Measurements from ENCODE around the gene KCNH2. TPM values are rescaled to one million over a fixed set of nuclear protein-coding genes. Genes with fewer than 3 reads are reported as not detected.

Gene KCNH2
- total RNA-seq, 1 experiment from 2014 or later, result 0.09 TPM

- Mint-ChIP-seq H3K36me3 (ENCODE audit: insufficient read depth, unreplicated experiment) (no peaks in the 10 kb centered on the region), H3K27ac (ENCODE audit: low read depth, unreplicated experiment) (no peak overlapping the region), H3K4me3 (ENCODE audit: unreplicated experiment) (no peak overlapping the region), H3K4me1 (ENCODE audit: insufficient read depth, unreplicated experiment) (peaks cover 13% of the 10 kb centered on the region), H3K27me3 (ENCODE audit: insufficient read depth, unreplicated experiment) (no peaks in the 10 kb centered on the region), H3K9me3 (ENCODE audit: unreplicated experiment) (no peaks in the 10 kb centered on the region)
- TF ChIP-seq, protein P1, sequence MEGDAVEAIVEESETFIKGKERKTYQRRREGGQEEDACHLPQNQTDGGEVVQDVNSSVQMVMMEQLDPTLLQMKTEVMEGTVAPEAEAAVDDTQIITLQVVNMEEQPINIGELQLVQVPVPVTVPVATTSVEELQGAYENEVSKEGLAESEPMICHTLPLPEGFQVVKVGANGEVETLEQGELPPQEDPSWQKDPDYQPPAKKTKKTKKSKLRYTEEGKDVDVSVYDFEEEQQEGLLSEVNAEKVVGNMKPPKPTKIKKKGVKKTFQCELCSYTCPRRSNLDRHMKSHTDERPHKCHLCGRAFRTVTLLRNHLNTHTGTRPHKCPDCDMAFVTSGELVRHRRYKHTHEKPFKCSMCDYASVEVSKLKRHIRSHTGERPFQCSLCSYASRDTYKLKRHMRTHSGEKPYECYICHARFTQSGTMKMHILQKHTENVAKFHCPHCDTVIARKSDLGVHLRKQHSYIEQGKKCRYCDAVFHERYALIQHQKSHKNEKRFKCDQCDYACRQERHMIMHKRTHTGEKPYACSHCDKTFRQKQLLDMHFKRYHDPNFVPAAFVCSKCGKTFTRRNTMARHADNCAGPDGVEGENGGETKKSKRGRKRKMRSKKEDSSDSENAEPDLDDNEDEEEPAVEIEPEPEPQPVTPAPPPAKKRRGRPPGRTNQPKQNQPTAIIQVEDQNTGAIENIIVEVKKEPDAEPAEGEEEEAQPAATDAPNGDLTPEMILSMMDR (IDR thresholded peaks at IDR 0.05; ENCODE audit: unreplicated experiment), result no peak
- no peak for DNase-seq (ENCODE audit: unreplicated experiment)
- intact Hi-C loops (cut with micrococcal nuclease), result no loop called here
- ChIA-PET CTCF (interaction anchor here (0.6 to 0.8 kb wide), 5 partner anchors 13 to 501 kb away, joined by 3 to 5 read pairs (median 3); no protein-coding TSS in a partner anchor), POLR2A (no interaction called here)
- no TSS peak for BruUV-seq (replicated peaks)
These were observed 28.1 kb downstream of the KCNH2 start for GRCh38 chr7:150949971-150950491.

- no peaks in the 10 kb centered on the region for H3K9me3 Mint-ChIP-seq (ENCODE audit: unreplicated experiment)
- no peaks in the 10 kb centered on the region for H3K36me3 Mint-ChIP-seq (ENCODE audit: insufficient read depth, unreplicated experiment)
- CTCF ChIA-PET, result interaction anchor here (0.5 to 1.4 kb wide), 5 partner anchors 13 to 501 kb away, joined by 3 to 6 read pairs (median 3); no protein-coding TSS in a partner anchor
- intact Hi-C loops (cut with micrococcal nuclease), result no loop called here
- no peaks in the 10 kb centered on the region for H3K27me3 Mint-ChIP-seq (ENCODE audit: insufficient read depth, unreplicated experiment)
- H3K27ac Mint-ChIP-seq (ENCODE audit: low read depth, unreplicated experiment), result no peak overlapping the region
- H3K4me3 Mint-ChIP-seq (ENCODE audit: unreplicated experiment), result no peak overlapping the region
- H3K4me1 Mint-ChIP-seq (ENCODE audit: insufficient read depth, unreplicated experiment), result peaks cover 14% of the 10 kb centered on the region
- no peak for DNase-seq (ENCODE audit: unreplicated experiment)
- no TSS peak for BruUV-seq (replicated peaks)
- TF ChIP-seq, protein P1 (IDR thresholded peaks at IDR 0.05; ENCODE audit: unreplicated experiment), result no peak
- POLR2A ChIA-PET, result interaction anchor here (0.8 kb wide), 1 partner anchor 29 kb away, joined by 8 read pairs; no protein-coding TSS in a partner anchor
These were observed 28.6 kb downstream of the KCNH2 start for GRCh38 chr7:150949564-150949963.

- H3K4me3 Mint-ChIP-seq (ENCODE audit: unreplicated experiment), result no peak overlapping the region
- POLR2A ChIA-PET, result interaction anchor here (0.6 to 0.8 kb wide), 2 partner anchors 28 to 1106 kb away, joined by 4 to 8 read pairs; no protein-coding TSS in a partner anchor
- no TSS peak for BruUV-seq (replicated peaks)
- H3K27ac Mint-ChIP-seq (ENCODE audit: low read depth, unreplicated experiment), result no peak overlapping the region
- DNase-seq (ENCODE audit: unreplicated experiment), result no peak
- CTCF ChIA-PET, result interaction anchor here (0.6 to 1.4 kb wide), 3 partner anchors 14 to 1145 kb away, joined by 3 to 6 read pairs (median 4); no protein-coding TSS in a partner anchor
- intact Hi-C loops (cut with micrococcal nuclease), result no loop called here
- TF ChIP-seq, protein P1 (IDR thresholded peaks at IDR 0.05; ENCODE audit: unreplicated experiment), result no peak
- H3K9me3 Mint-ChIP-seq (ENCODE audit: unreplicated experiment), result no peaks in the 10 kb centered on the region
- no peaks in the 10 kb centered on the region for H3K27me3 Mint-ChIP-seq (ENCODE audit: insufficient read depth, unreplicated experiment)
- H3K36me3 Mint-ChIP-seq (ENCODE audit: insufficient read depth, unreplicated experiment), result no peaks in the 10 kb centered on the region
- H3K4me1 Mint-ChIP-seq (ENCODE audit: insufficient read depth, unreplicated experiment), result peaks cover 21% of the 10 kb centered on the region
These were observed 29.3 kb downstream of the KCNH2 start for GRCh38 chr7:150948791-150949251.

- TF ChIP-seq, protein P1 (IDR thresholded peaks at IDR 0.05; ENCODE audit: unreplicated experiment), result no peak
- intact Hi-C loops (cut with micrococcal nuclease), result no loop called here
- H3K9me3 Mint-ChIP-seq (ENCODE audit: unreplicated experiment), result no peaks in the 10 kb centered on the region
- H3K4me3 Mint-ChIP-seq (ENCODE audit: unreplicated experiment), result no peak overlapping the region
- ChIA-PET CTCF (interaction anchor here (1.1 to 1.4 kb wide), 2 partner anchors 15 to 50 kb away, joined by 4 to 6 read pairs; no protein-coding TSS in a partner anchor), POLR2A (no interaction called here)
- H3K36me3 Mint-ChIP-seq (ENCODE audit: insufficient read depth, unreplicated experiment), result no peaks in the 10 kb centered on the region
- DNase-seq (ENCODE audit: unreplicated experiment), result no peak
- H3K27ac Mint-ChIP-seq (ENCODE audit: low read depth, unreplicated experiment), result no peak overlapping the region
- no peaks in the 10 kb centered on the region for H3K27me3 Mint-ChIP-seq (ENCODE audit: insufficient read depth, unreplicated experiment)
- BruUV-seq (replicated peaks), result no TSS peak
- peaks cover 21% of the 10 kb centered on the region for H3K4me1 Mint-ChIP-seq (ENCODE audit: insufficient read depth, unreplicated experiment)
These were observed 30.1 kb downstream of the KCNH2 start for GRCh38 chr7:150947761-150948651.
